Fibroblast of skin of right quadriceps (primary cell): ENCODE measurements around the gene SPATA25.
A peak's percentile ranks its signal among the peaks of the same experiment; 100 is the strongest.

Experiments used
- DNase-seq: peaks from one replicate; pipeline ENCODE4 v3.0.0-alpha.2; 2013

SPATA25 gene

GRCh38 chr20:45861221-45862075, 26.0 kb downstream of the SPATA25 start:
- DNase-seq, result no peak

GRCh38 chr20:45860560-45861220, 26.7 kb downstream of the SPATA25 start:
- DNase-seq, result no peak

- DNase-seq, result no peak
Measured at GRCh38 chr20:45859916-45860315, 27.5 kb downstream of the SPATA25 start.

DNA sequence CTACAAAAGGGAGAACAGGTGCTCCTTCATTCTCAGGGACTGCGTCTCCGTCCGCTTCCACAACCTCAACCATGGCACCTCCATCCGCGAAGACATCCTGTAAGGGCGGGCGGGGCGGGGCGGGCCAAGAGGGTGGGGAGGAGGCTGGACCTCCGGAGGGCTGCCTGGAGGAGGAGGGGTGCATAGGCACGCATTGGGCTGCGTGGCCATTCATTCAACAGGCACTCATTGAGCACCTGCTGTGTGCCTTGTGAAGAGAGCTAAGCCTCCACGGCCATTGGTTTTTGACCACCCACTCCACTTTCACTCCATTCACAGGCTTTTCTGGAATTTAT, 29.6 kb downstream of the SPATA25 start:
- no peak for DNase-seq

DNA sequence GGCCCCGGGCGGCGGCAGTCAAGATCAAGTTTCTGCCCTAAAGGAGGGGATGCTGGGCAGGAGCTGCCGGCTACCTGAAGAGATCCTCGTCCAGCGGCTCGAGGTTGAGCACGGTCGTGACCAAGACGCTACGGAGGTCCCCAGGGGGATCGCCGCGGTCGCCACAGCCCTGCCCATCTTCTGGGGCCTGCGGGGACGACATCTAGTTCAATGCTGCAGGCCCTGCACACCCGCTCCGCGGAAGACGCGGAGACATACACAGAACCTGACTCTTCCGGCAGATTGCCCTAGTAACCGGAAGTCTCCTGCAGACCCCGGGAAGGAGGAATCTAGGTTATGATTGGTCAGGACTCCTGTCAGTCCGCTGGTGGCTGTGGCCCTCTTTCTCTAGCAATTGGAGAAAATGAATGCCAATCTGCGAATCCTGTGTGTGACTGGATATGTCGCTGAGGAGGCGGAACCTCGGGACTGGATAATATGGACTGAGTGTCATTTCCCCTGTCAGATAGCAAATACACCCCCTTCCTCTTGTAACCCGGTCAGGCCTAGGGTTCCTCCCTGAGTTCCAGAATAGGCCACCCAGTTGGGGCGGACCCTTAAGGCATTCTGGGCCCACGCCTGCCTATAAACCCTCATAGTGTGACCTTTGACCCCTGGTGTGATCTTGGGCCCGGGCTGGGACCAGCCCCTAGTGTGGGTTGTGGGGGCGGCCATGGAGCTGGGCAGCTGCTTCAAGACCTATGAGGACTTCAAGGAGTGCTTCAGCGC, 30.1 kb downstream of the SPATA25 start, which contains the start of the genes ACOT8 and ZSWIM3:
ACOT8 (minus strand) TSS at position 279 of the 768 bp plus-strand sequence; CDS start at position 202, 77 bp downstream.
ZSWIM3 (plus strand) TSS at position 501 of the 768 bp plus-strand sequence; CDS start at position 713, 212 bp downstream.
- peak; percentile 100 for DNase-seq

- no peak for DNase-seq
Measured at GRCh38 chr20:45853484-45853883, 33.9 kb downstream of the SPATA25 start.

GRCh38 chr20:45852326-45852725, 35.1 kb downstream of the SPATA25 start:
- DNase-seq, result no peak

- no peak for DNase-seq
Measured at GRCh38 chr20:45851501-45851900, 35.9 kb downstream of the SPATA25 start.

- no peak for DNase-seq
Measured at GRCh38 chr20:45850926-45851325, 36.5 kb downstream of the SPATA25 start.

DNA sequence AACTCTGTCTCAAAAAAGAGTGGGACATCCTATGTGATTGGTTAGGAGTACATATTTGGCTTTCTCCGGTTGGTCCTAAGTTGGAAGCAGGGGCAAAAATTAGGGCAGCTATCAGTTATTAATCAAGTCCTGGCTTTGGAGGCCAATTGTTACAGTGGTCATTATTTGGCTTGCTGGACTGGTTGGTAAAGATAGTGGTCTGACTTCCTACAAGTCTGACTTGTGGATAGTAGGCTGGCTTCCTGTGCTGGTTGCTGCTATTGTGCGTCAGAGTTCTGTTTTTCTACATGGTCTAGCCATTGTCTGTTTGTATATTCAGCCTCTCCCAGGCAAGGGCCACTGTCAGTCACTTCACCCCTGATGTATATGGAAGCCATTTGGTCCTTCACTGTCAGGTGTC, 37.2 kb downstream of the SPATA25 start:
- DNase-seq, result no peak

GRCh38 chr20:45848969-45849582, 38.3 kb downstream of the SPATA25 start:
- DNase-seq, result no peak

GRCh38 chr20:45848421-45848820, 39.0 kb downstream of the SPATA25 start:
- no peak for DNase-seq

GRCh38 chr20:45845452-45845851, 42.0 kb downstream of the SPATA25 start:
- no peak for DNase-seq

- DNase-seq, result no peak
Measured at GRCh38 chr20:45843506-45843905, 43.9 kb downstream of the SPATA25 start.

- no peak for DNase-seq
Measured at GRCh38 chr20:45842169-45842812, 45.1 kb downstream of the SPATA25 start.

- DNase-seq, result no peak
Measured at GRCh38 chr20:45841407-45842129, 45.9 kb downstream of the SPATA25 start.

DNA sequence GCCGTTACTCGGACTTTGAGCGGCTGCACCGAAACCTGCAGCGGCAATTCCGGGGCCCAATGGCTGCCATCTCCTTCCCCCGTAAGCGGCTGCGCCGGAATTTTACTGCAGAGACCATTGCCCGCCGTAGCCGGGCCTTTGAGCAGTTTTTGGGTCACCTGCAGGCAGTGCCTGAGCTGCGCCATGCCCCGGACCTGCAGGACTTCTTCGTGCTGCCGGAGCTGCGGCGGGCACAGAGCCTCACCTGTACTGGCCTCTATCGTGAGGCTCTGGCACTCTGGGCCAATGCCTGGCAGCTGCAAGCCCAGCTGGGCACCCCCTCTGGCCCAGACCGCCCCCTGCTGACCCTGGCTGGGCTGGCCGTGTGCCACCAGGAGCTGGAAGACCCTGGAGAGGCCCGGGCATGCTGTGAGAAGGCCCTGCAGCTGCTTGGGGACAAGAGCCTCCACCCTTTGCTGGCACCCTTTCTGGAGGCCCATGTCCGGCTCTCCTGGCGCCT, 46.7 kb downstream of the SPATA25 start:
- DNase-seq, result no peak

DNA sequence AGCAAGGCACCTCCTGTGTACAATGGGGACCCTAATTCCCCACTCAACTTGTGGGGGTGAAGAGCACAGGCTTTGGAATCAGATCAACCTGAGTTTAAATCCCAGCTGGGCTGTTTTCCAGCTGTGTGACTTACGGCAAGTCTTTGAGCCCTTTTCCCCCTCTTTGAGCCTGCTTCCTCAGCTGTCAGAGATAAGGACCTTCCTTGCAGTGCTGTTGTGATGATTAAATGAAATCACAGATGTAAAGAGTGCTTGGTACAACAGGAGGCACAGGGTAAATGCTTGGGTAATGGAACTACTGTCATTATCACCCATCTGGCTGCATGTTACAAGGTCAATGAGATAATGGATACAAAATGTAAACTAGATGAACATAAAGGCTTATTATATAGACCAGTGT, 50.6 kb downstream of the SPATA25 start:
- DNase-seq, result no peak
